Lower leg skin (tissue), 3 donors: ENCODE measurements around the gene SFSWAP.

ENCODE experiments used
- CTCF ChIP-seq, 3 donors: fragments of 450-650 bp; IDR thresholded peaks; one replicate each; pipeline ENCODE4 v1.5.1; 2016; ENCODE audit warnings: antibody characterized with exemption in 3 of 3, mild to moderate bottlenecking in 3 of 3, moderate library complexity in 2 of 3
- POLR2A ChIP-seq, 2 donors: fragments of 450-650 bp; IDR thresholded peaks; one replicate each; pipeline ENCODE4 v1.6.1; 2016 to 2017; ENCODE audit warnings: antibody characterized with exemption in 2 of 2, mild to moderate bottlenecking in 1 of 2, moderate library complexity in 1 of 2

- TF ChIP-seq CTCF (IDR thresholded peaks at IDR 0.05) (no peak), POLR2A (IDR thresholded peaks at IDR 0.05) (no peak)
Measured at GRCh38 chr12:131675126-131676080, 35.5 kb upstream of the SFSWAP start.
